ENCODE measurements around the gene TRAF4.
"Not testable (repeated sequence)": the region's sequence is repeated elsewhere in the genome, so short reads cannot be mapped to it uniquely, and the experiment has no call there.

TRAF4 gene

GRCh38 chr17:28783161-28783560, 39.4 kb downstream of the TRAF4 start:
- DNase-seq (ENCODE audit: low read depth in 2 of 2), result no peak

- DNase-seq (ENCODE audit: low read depth in 2 of 2), result no peak
Measured at GRCh38 chr17:28788100-28788499, 44.3 kb downstream of the TRAF4 start.

GRCh38 chr17:28792877-28793661, 49.3 kb downstream of the TRAF4 start:
- DNase-seq (ENCODE audit: low read depth in 2 of 2), result no peak

GRCh38 chr17:28794846-28795441, 51.1 kb downstream of the TRAF4 start:
- not testable (repeated sequence) for DNase-seq (ENCODE audit: low read depth in 2 of 2)

- no peak for DNase-seq (ENCODE audit: low read depth in 2 of 2)
Measured at GRCh38 chr17:28796062-28796461, 52.3 kb downstream of the TRAF4 start.

Data from activated CD4-positive, alpha-beta T cell treated with anti-CD3 and anti-CD28 coated beads for 24 hours (primary cell).